Karpas-422 (cell line): ENCODE data around the gene ZMYND11. TPM values are rescaled to one million over a fixed set of nuclear protein-coding genes. Genes with fewer than 3 reads are reported as not detected.
"Not testable (repeated sequence)": the region's sequence is repeated elsewhere in the genome, so short reads cannot be mapped to it uniquely, and the experiment has no call there.

Experiments
- DNase-seq: peaks from one replicate; pipeline ENCODE4 v3.0.0-alpha.2; 2015
- H2AFZ ChIP-seq: fragments of 200-600 bp; sonication (generic); 2 replicates; pipeline ENCODE4 v1.6.1; 2014; ENCODE audit warnings: antibody characterized with exemption, low read length, mixed read lengths
- H3K27ac ChIP-seq: fragments of 200-600 bp; sonication (generic); 2 replicates; pipeline ENCODE4 v1.5.1; 2014; ENCODE audit warnings: mild to moderate bottlenecking, low read length, moderate library complexity
- H3K27me3 ChIP-seq: fragments of 200-600 bp; sonication (generic); 2 replicates; pipeline ENCODE4 v1.6.1; 2014; ENCODE audit warnings: low read length, mixed read lengths
- H3K36me3 ChIP-seq: fragments of 200-600 bp; sonication (generic); 2 replicates; pipeline ENCODE4 v1.6.1; 2014; ENCODE audit warnings: low read length, mixed read lengths; ENCODE audit not compliant: insufficient read depth
- H3K4me1 ChIP-seq: fragments of 200-600 bp; sonication (generic); 2 replicates; pipeline ENCODE4 v1.6.1; 2014; ENCODE audit warnings: mild to moderate bottlenecking, low read length, mixed read lengths
- H3K4me2 ChIP-seq: fragments of 200-600 bp; sonication (generic); 2 replicates; pipeline ENCODE4 v1.6.1; 2014; ENCODE audit warnings: low read length, low read depth, mild to moderate bottlenecking; ENCODE audit not compliant: poor library complexity, severe bottlenecking
- H3K4me3 ChIP-seq: fragments of 200-600 bp; sonication (generic); 2 replicates; pipeline ENCODE4 v1.5.1; 2014; ENCODE audit warnings: mild to moderate bottlenecking, antibody characterized with exemption, low read length, mixed read lengths
- H3K79me2 ChIP-seq: fragments of 200-600 bp; sonication (generic); 2 replicates; pipeline ENCODE4 v1.6.1; 2014; ENCODE audit warnings: mild to moderate bottlenecking, low read length, mixed read lengths
- H3K9ac ChIP-seq: fragments of 200-600 bp; sonication (generic); 2 replicates; pipeline ENCODE4 v1.6.0; 2014; ENCODE audit warnings: low read length
- H3K9me2 ChIP-seq: fragments of 200-600 bp; sonication (generic), shearing (Covaris generic); replicated peaks from 2 replicates; pipeline ENCODE4 v1.6.0; 2014; ENCODE audit warnings: mild to moderate bottlenecking, low read length, moderate library complexity; ENCODE audit not compliant: insufficient read depth
- H3K9me3 ChIP-seq: fragments of 300-700, 200-600 bp; sonication (generic); 2 replicates; pipeline ENCODE4 v1.6.1; 2014; ENCODE audit warnings: low read length, mixed read lengths
- H4K20me1 ChIP-seq: fragments of 200-600 bp; sonication (generic); 2 replicates; pipeline ENCODE4 v1.6.1; 2014; ENCODE audit warnings: mild to moderate bottlenecking, antibody characterized with exemption, low read length, low read depth; ENCODE audit not compliant: insufficient read depth
- total RNA-seq: library from RNA; depleted of rRNA; stranded (reverse); fragments of >200 nt; shearing (Covaris generic); gene quantifications from 2 replicates; pipeline ENCODE4 v1.2.3, GENCODE V29; 2014; ENCODE audit warnings: low replicate concordance

The ZMYND11 gene
- total RNA-seq, 1 experiment from 2014 or later = 8.3 TPM

DNA sequence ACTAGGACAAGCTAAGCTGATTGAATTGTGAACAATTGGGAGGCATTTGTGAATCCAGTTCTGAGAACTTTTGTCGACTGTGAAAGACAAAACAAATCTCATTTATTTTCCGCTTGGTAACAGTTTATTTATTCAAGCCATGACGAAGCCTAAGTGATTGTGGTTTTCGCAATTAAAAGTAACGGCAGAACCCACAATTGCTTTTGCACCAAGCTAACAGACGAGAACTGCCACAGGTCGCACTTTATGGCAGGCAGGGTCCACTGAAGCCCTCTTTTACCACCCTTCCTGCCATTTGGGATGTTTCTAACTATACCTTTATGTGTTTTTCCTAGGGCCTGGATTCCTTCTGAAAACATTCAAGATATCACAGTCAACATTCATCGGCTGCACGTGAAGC lies 111.2 kb downstream of the ZMYND11 start:
- no peaks in the 10 kb centered on the region for H3K27me3 ChIP-seq
- H2AFZ ChIP-seq = no peak overlapping the region
- H3K9me2 ChIP-seq = no peaks in the 10 kb centered on the region
- H3K79me2 ChIP-seq = no peaks in the 10 kb centered on the region
- no peak overlapping the region for H3K4me3 ChIP-seq
- no peaks in the 10 kb centered on the region for H3K9me3 ChIP-seq
- no peak for DNase-seq
- no peaks in the 10 kb centered on the region for H4K20me1 ChIP-seq
- H3K4me2 ChIP-seq = no peak overlapping the region
- H3K27ac ChIP-seq = no peak overlapping the region
- H3K36me3 ChIP-seq = no peaks in the 10 kb centered on the region
- H3K4me1 ChIP-seq = no peaks in the 10 kb centered on the region
- H3K9ac ChIP-seq = no peak overlapping the region

GRCh38 chr10:247480-247879 lies 112.2 kb downstream of the ZMYND11 start:
- no peaks in the 10 kb centered on the region for H3K9me2 ChIP-seq
- no peak overlapping the region for H3K9ac ChIP-seq
- DNase-seq = no peak
- H3K4me1 ChIP-seq = no peaks in the 10 kb centered on the region
- no peaks in the 10 kb centered on the region for H4K20me1 ChIP-seq
- no peak overlapping the region for H3K4me3 ChIP-seq
- H3K36me3 ChIP-seq = no peaks in the 10 kb centered on the region
- no peaks in the 10 kb centered on the region for H3K27me3 ChIP-seq
- no peaks in the 10 kb centered on the region for H3K9me3 ChIP-seq
- H3K27ac ChIP-seq = no peak overlapping the region
- H2AFZ ChIP-seq = no peak overlapping the region
- no peaks in the 10 kb centered on the region for H3K79me2 ChIP-seq
- no peak overlapping the region for H3K4me2 ChIP-seq

DNA sequence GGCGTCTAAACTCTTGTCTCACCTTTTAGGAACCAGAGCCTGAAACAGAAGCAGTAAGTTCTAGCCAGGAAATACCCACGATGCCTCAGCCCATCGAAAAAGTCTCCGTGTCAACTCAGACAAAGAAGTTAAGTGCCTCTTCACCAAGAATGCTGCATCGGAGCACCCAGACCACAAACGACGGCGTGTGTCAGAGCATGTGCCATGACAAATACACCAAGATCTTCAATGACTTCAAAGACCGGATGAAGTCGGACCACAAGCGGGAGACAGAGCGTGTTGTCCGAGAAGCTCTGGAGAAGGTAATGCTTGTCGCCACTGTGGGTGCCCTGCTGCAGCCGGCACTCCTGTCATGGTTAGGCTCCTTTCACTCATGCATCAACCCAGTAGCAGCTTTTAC lies 113.1 kb downstream of the ZMYND11 start:
- Histone ChIP-seq H3K79me2 (no peaks in the 10 kb centered on the region), H3K9ac (no peak overlapping the region), H2AFZ (no peak overlapping the region), H3K36me3 (no peaks in the 10 kb centered on the region), H3K4me3 (no peak overlapping the region), H3K9me2 (no peaks in the 10 kb centered on the region), H3K9me3 (no peaks in the 10 kb centered on the region), H4K20me1 (no peaks in the 10 kb centered on the region), H3K4me2 (no peak overlapping the region), H3K27me3 (no peaks in the 10 kb centered on the region), H3K4me1 (no peaks in the 10 kb centered on the region), H3K27ac (no peak overlapping the region)
- DNase-seq = no peak

DNA sequence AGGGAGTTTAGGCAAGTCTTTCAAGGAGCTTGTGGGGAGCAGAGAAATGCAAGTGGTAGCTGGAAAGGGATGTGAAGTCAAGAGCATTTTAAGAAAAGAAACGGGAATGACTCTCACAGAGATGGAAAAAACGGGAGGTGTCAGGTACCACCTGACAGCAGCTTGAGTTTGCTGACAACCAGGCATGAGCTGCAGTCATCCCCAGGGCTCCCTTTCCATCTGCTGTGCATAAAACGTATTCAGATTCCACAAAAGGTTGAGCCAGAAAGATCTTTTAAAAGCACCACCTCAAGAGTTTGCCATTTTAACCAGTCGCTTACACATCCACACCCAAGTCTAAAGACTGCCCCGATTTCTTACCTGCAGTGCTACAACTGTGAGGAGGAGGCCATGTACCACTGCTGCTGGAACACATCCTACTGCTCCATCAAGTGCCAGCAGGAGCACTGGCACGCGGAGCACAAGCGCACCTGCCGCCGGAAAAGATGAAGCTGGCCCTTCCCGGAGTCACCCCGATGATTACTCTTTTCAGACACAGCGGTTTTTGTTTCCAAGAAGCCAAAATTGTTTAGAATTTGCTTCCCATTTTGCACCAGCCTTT lies 116.8 kb downstream of the ZMYND11 start:
- no peak overlapping the region for H3K4me2 ChIP-seq
- no peak overlapping the region for H3K4me3 ChIP-seq
- H3K9ac ChIP-seq = no peak overlapping the region
- H3K36me3 ChIP-seq = no peaks in the 10 kb centered on the region
- no peaks in the 10 kb centered on the region for H3K4me1 ChIP-seq
- H2AFZ ChIP-seq = no peak overlapping the region
- H3K27me3 ChIP-seq = no peaks in the 10 kb centered on the region
- H3K79me2 ChIP-seq = no peaks in the 10 kb centered on the region
- DNase-seq = no peak
- H3K9me2 ChIP-seq = no peaks in the 10 kb centered on the region
- no peaks in the 10 kb centered on the region for H4K20me1 ChIP-seq
- no peaks in the 10 kb centered on the region for H3K9me3 ChIP-seq
- H3K27ac ChIP-seq = no peak overlapping the region

DNA sequence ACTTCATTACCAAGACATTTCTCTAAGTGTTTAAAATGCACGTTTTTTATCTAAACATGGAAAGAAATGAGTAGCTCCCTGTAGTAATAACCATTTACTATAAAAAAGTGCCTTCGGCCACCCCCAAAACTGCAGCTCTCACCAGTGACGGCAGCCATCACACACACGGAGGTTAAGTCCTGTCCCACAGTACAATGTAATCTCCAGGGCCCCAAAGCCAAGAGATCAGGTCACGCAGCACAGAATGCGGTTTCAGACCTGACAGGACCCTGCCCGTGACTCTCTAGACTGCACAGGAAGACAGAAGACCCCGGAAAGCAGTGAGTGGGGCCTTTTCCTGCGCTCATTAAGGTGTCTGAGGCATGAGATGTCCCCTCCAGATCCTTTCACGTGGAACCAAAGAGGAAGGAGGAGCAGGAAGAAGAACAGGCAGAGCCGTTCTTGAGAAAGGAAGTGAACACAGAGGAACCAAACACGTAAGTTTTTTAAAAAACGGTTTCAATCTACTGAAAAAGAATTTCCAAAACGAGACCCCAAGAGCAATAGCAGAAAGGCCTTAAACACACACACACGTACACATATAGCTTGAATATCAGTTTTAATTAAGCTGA lies 125.7 kb downstream of the ZMYND11 start:
- no peak for DNase-seq
- H3K4me2 ChIP-seq = no peak overlapping the region
- no peaks in the 10 kb centered on the region for H3K9me3 ChIP-seq
- H3K9me2 ChIP-seq = no peaks in the 10 kb centered on the region
- no peaks in the 10 kb centered on the region for H3K79me2 ChIP-seq
- no peak overlapping the region for H2AFZ ChIP-seq
- H3K27ac ChIP-seq = no peak overlapping the region
- no peaks in the 10 kb centered on the region for H3K27me3 ChIP-seq
- no peak overlapping the region for H3K9ac ChIP-seq
- no peaks in the 10 kb centered on the region for H4K20me1 ChIP-seq
- no peaks in the 10 kb centered on the region for H3K4me1 ChIP-seq
- no peaks in the 10 kb centered on the region for H3K36me3 ChIP-seq
- H3K4me3 ChIP-seq = no peak overlapping the region

GRCh38 chr10:264160-265073 lies 129.2 kb downstream of the ZMYND11 start:
- not testable (repeated sequence) for H3K9ac ChIP-seq, H4K20me1 ChIP-seq, DNase-seq, H3K4me1 ChIP-seq, H2AFZ ChIP-seq, H3K27ac ChIP-seq, H3K4me2 ChIP-seq, H3K9me2 ChIP-seq, H3K27me3 ChIP-seq, H3K4me3 ChIP-seq, H3K9me3 ChIP-seq, H3K79me2 ChIP-seq, H3K36me3 ChIP-seq

- H2AFZ ChIP-seq, H3K27me3 ChIP-seq, H3K36me3 ChIP-seq, H3K79me2 ChIP-seq, H3K4me3 ChIP-seq, H3K4me1 ChIP-seq, H3K9me2 ChIP-seq, DNase-seq, H4K20me1 ChIP-seq, H3K27ac ChIP-seq, H3K9ac ChIP-seq, H3K4me2 ChIP-seq, H3K9me3 ChIP-seq: not testable (repeated sequence)
Observed at GRCh38 chr10:265074-265440, 129.8 kb downstream of the ZMYND11 start.

- H3K36me3 ChIP-seq, H3K27ac ChIP-seq, H3K79me2 ChIP-seq, DNase-seq, H3K9me2 ChIP-seq, H3K4me1 ChIP-seq, H3K4me2 ChIP-seq, H3K9me3 ChIP-seq, H2AFZ ChIP-seq, H4K20me1 ChIP-seq, H3K9ac ChIP-seq, H3K4me3 ChIP-seq, H3K27me3 ChIP-seq: not testable (repeated sequence)
Observed at GRCh38 chr10:265816-266588, 130.7 kb downstream of the ZMYND11 start.
